HFFc6 (cell line): ENCODE measurements around the gene ATP2A1. TPM values are rescaled to one million over a fixed set of nuclear protein-coding genes. Genes with fewer than 3 reads are reported as not detected.
A peak's percentile ranks its signal among the peaks of the same experiment; 100 is the strongest.

Source experiments
- DNase-seq: peaks from one replicate; pipeline ENCODE4 v3.0.0-alpha.2; 2018
- H3K27ac Mint-ChIP-seq: 2 replicates; pipeline ENCODE4 v1.8.0; 2020; ENCODE audit warnings: mild to moderate bottlenecking, mixed read lengths
- H3K27me3 Mint-ChIP-seq: 2 replicates; pipeline ENCODE4 v1.8.0; 2021; ENCODE audit warnings: mild to moderate bottlenecking, moderate library complexity, mixed read lengths; ENCODE audit not compliant: insufficient read depth
- H3K36me3 Mint-ChIP-seq: 2 replicates; pipeline ENCODE4 v1.8.0; 2021; ENCODE audit warnings: low read depth, mixed read lengths
- H3K4me1 Mint-ChIP-seq: 2 replicates; pipeline ENCODE4 v1.8.0; 2020; ENCODE audit warnings: low read depth, mixed read lengths
- H3K4me3 Mint-ChIP-seq: 2 replicates; pipeline ENCODE4 v1.8.0; 2020; ENCODE audit warnings: mild to moderate bottlenecking, moderate library complexity, mixed read lengths
- H3K9me3 Mint-ChIP-seq: 2 replicates; pipeline ENCODE4 v1.8.0; 2020; ENCODE audit warnings: mild to moderate bottlenecking, mixed read lengths
- total RNA-seq, 6 experiments: library from RNA; stranded (reverse); fragmentation: NEBNext Ultra II Directional; extraction: Animal tissue kit (Norgen Biotek cat#: 25700); gene quantifications; 2 replicates in 1 of 6; 3 replicates in 5 of 6; pipeline ENCODE4 v1.2.3, GENCODE V29; 2021
- TF ChIP-seq, protein P1 (sequence below): fragments of 200-600 bp; sonication (generic); IDR thresholded peaks from 2 replicates; pipeline ENCODE4 v1.5.0; 2021; ENCODE audit warnings: antibody characterized with exemption, mild to moderate bottlenecking

The ATP2A1 gene
- total RNA-seq, 6 experiments from 2014 or later: 0.26 to 0.85 (median 0.54) TPM

DNA sequence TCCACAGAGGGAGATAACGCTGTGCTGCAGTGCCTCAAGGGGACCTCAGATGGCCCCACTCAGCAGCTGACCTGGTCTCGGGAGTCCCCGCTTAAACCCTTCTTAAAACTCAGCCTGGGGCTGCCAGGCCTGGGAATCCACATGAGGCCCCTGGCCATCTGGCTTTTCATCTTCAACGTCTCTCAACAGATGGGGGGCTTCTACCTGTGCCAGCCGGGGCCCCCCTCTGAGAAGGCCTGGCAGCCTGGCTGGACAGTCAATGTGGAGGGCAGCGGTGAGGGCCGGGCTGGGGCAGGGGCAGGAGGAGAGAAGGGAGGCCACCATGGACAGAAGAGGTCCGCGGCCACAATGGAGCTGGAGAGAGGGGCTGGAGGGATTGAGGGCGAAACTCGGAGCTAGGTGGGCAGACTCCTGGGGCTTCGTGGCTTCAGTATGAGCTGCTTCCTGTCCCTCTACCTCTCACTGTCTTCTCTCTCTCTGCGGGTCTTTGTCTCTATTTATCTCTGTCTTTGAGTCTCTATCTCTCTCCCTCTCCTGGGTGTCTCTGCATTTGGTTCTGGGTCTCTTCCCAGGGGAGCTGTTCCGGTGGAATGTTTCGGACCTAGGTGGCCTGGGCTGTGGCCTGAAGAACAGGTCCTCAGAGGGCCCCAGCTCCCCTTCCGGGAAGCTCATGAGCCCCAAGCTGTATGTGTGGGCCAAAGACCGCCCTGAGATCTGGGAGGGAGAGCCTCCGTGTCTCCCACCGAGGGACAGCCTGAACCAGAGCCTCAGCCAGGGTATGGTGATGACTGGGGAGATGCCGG lies 54.3 kb downstream of the ATP2A1 start:
- H3K27me3 Mint-ChIP-seq: peaks cover 9% of the 10 kb centered on the region

DNA sequence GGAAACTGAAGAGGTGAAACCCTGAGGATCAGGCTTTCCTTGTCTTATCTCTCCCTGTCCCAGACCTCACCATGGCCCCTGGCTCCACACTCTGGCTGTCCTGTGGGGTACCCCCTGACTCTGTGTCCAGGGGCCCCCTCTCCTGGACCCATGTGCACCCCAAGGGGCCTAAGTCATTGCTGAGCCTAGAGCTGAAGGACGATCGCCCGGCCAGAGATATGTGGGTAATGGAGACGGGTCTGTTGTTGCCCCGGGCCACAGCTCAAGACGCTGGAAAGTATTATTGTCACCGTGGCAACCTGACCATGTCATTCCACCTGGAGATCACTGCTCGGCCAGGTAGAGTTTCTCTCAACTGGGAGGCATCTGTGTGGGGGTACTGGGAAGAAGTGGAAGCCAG lies 54.9 kb downstream of the ATP2A1 start:
- Mint-ChIP-seq H3K4me1 (peaks cover 9% of the 10 kb centered on the region; the same call in 1 of the 2 replicates), H3K36me3 (peaks cover 3% of the 10 kb centered on the region; the same call in 1 of the 2 replicates), H3K27me3 (peaks cover 9% of the 10 kb centered on the region), H3K4me3 (no peak overlapping the region), H3K27ac (no peak overlapping the region), H3K9me3 (no peaks in the 10 kb centered on the region)
- DNase-seq: no peak
- TF ChIP-seq, protein P1, sequence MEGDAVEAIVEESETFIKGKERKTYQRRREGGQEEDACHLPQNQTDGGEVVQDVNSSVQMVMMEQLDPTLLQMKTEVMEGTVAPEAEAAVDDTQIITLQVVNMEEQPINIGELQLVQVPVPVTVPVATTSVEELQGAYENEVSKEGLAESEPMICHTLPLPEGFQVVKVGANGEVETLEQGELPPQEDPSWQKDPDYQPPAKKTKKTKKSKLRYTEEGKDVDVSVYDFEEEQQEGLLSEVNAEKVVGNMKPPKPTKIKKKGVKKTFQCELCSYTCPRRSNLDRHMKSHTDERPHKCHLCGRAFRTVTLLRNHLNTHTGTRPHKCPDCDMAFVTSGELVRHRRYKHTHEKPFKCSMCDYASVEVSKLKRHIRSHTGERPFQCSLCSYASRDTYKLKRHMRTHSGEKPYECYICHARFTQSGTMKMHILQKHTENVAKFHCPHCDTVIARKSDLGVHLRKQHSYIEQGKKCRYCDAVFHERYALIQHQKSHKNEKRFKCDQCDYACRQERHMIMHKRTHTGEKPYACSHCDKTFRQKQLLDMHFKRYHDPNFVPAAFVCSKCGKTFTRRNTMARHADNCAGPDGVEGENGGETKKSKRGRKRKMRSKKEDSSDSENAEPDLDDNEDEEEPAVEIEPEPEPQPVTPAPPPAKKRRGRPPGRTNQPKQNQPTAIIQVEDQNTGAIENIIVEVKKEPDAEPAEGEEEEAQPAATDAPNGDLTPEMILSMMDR: no peak

More for the DNA sequence above, 54.3 kb downstream of the ATP2A1 start:
- peaks cover 9% of the 10 kb centered on the region; the same call in 1 of the 2 replicates for H3K4me1 Mint-ChIP-seq
- TF ChIP-seq, protein P1: no peak
- H3K9me3 Mint-ChIP-seq: no peaks in the 10 kb centered on the region
- DNase-seq: no peak
- no peak overlapping the region for H3K27ac Mint-ChIP-seq
- no peak overlapping the region for H3K4me3 Mint-ChIP-seq
- H3K36me3 Mint-ChIP-seq: peaks cover 3% of the 10 kb centered on the region; the same call in 1 of the 2 replicates

DNA sequence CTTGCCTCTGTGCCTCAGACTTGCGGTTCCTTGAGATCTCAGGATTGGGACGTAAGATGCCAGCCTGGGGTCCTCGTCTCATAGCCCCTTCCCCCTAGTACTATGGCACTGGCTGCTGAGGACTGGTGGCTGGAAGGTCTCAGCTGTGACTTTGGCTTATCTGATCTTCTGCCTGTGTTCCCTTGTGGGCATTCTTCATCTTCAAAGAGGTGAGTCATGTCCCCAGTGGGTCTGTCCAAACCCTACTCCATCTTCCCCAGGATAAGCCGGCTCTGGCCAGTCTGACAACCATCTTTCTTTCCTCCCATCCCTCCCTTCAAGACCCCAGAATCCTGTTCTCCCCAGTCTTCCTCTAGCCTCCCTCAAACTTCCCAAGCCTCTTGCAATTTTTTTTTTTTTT lies 57.1 kb downstream of the ATP2A1 start:
- Mint-ChIP-seq H3K36me3 (peaks cover 3% of the 10 kb centered on the region; the same call in 1 of the 2 replicates), H3K9me3 (no peaks in the 10 kb centered on the region), H3K4me1 (peaks cover 9% of the 10 kb centered on the region; the same call in 1 of the 2 replicates), H3K27me3 (peaks cover 14% of the 10 kb centered on the region), H3K27ac (no peak overlapping the region), H3K4me3 (no peak overlapping the region)
- no peak for DNase-seq
- TF ChIP-seq, protein P1: no peak

DNA sequence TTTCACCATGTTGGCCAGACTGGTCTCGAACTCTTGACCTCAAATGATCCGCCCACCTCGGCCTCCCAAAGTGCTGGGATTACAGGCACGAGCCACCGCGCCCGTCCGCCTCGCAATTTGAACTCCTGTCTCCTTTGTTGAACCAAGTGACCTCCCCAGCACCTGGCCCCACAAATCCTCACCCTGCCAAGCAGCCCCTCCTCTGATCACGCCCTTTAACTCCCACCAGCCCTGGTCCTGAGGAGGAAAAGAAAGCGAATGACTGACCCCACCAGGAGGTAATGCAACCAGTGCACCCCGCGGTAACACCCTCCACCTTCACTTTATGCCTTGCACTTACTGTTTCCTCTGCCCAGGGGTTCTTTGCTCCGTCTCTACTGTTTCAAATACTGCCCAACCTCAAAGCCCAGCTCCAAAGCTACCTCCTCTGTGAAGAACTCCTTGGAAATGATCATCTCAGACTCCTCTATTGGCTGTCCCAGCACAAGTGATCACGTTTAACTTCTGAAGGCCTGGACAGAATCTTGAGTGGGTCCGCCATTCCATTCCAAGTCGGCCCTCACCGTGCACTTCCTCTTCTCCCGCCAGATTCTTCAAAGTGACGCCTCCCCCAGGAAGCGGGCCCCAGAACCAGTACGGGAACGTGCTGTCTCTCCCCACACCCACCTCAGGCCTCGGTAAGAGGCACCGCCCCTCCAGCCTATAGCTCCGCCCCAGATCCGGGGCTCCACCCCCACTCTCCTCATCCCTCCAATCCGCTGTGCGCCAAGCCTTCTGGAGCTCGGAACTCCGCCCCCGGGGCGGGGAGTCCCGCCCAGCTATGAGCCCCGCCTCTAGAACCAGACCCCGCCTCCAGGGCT lies 57.9 kb downstream of the ATP2A1 start:
- Mint-ChIP-seq H3K27me3 (peaks cover 14% of the 10 kb centered on the region), H3K36me3 (peaks cover 3% of the 10 kb centered on the region; the same call in 1 of the 2 replicates), H3K4me1 (peaks cover 9% of the 10 kb centered on the region; the same call in 1 of the 2 replicates), H3K9me3 (no peaks in the 10 kb centered on the region), H3K27ac (no peak overlapping the region), H3K4me3 (peak overlapping the region; percentile 2; the same call in 1 of the 2 replicates)
- TF ChIP-seq, protein P1: no peak
- peak; percentile 42 for DNase-seq

DNA sequence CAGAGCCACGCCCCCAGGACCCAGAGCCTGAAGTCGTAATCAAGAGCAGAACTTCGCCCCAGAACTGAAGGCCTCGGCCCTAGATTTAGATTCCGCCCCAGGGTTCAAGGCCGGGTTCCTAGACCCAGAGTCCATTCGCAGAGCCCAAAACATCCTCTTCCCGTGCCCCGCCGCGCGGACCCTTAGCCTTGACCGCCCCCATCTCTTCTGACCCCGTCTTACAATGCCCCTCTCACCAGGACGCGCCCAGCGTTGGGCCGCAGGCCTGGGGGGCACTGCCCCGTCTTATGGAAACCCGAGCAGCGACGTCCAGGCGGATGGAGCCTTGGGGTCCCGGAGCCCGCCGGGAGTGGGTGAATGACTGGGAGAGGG lies 58.5 kb downstream of the ATP2A1 start:
- no peaks in the 10 kb centered on the region for H3K9me3 Mint-ChIP-seq
- H3K4me1 Mint-ChIP-seq: peaks cover 9% of the 10 kb centered on the region; the same call in 1 of the 2 replicates
- H3K27me3 Mint-ChIP-seq: peaks cover 14% of the 10 kb centered on the region
- TF ChIP-seq, protein P1: no peak
- H3K27ac Mint-ChIP-seq: no peak overlapping the region
- peaks cover 3% of the 10 kb centered on the region; the same call in 1 of the 2 replicates for H3K36me3 Mint-ChIP-seq
- no peak overlapping the region for H3K4me3 Mint-ChIP-seq
- DNase-seq: no peak
